T47D (cell line): ENCODE measurements around the gene YWHAE.
"Not testable (repeated sequence)": the region's sequence is repeated elsewhere in the genome, so short reads cannot be mapped to it uniquely, and the experiment has no call there.

Experiments used
- DNase-seq, 2 experiments: peaks; one replicate each; pipeline versions ENCODE4 v3.0.0 to v3.0.0-alpha.2; 2011 to 2012; ENCODE audit warnings: low read depth in 1 of 2, low spot score in 1 of 2
- JUND ChIP-seq: IDR thresholded peaks from 2 replicates; pipeline ENCODE4 v1.6.1; 2012; ENCODE audit warnings: low read depth
- in situ Hi-C: cut with HindIII; loops from 2 replicates; pipeline ENCODE4 v1.10.0; 2016; ENCODE audit warnings: low sequenced_read_pairs, low pct_unique_long_range_greater_than_20kb

YWHAE gene

GRCh38 chr17:1375615-1376014 lies 24.4 kb downstream of the YWHAE start:
- TF ChIP-seq JUND: no peak
- DNase-seq: no peak
- in situ Hi-C loops: no loop called here

DNA sequence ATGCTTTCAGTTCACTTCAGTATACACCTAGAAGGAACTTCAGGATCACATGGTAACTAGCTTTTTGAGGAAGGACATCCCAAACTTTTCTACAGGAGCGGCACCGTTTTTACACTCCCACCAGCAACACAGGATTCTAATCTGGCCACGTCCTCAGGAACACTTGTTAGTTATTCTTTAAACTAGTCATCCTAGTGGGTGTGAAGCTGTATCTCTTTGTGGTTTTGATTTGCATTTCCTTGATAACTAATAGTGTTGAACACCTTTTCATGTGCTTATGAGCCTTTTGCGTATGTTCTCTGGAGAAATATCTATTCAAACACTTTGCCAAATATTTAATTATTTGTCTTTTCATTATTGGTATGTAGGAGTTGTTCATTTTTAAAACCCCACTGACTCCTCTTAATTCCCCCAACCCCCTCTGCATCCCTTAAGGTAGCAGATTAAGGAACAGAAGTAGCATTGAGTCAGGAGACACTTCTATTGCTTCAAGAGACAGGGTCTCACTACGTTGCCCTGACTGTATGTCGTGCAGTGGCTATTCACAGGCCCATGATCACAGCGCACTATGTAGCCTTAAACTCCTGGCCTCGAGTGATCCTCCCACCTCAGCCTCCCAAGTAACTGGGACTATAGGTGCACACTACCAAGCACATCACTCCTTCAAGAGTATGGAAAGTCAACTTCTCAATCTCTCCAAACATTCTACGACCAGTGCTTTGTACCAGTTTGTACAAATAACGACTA lies 25.4 kb downstream of the YWHAE start:
- DNase-seq: no peak
- no peak for TF ChIP-seq JUND
- in situ Hi-C loops: no loop called here

DNA sequence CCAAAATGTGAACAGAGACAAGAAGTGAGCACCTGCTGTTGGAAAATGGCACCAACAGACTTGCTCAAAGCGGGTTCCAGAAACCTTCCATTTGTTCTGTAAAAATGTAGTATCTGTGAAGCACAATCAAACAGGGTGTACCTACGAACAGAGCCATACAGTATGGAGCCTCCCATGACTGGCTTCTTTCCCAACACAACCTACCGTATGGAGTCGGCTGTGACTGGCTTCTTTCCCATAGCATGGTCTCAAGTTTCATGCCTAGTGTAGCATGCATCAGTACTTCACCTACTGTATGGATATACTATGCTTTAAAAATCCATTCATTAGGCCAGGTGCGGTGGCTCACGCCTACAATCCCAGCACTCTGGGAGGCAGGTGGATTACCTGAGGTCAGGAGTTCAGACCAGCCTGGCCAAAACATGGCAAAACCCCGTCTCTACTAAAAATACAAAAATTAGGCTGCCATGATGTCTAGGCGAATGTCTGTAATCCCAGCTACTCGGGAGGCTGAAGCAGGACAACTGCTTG lies 26.2 kb downstream of the YWHAE start:
- in situ Hi-C loops: no loop called here
- no peak for DNase-seq
- TF ChIP-seq JUND: no peak

DNA sequence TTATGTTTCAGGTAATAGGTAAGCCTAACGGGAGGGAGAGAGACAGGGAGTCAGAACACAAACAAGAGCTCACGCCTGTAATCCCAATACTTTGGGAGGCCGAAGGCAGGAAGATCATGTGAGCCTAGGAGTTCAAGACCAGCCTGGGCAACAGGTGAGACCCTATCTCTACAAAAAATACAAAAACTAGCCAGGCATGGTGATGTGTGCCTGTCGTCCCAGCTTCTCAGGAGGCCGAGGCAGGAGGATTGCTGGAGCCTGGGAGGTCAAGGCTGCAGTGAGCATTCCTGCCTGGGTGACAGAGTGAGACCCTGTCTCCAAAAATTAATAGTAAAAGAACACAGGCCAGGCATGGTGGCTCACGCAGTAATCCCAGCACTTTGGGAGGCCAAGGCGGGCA lies 27.4 kb downstream of the YWHAE start:
- TF ChIP-seq JUND: no peak
- DNase-seq: no peak
- in situ Hi-C loops: no loop called here

GRCh38 chr17:1371893-1372590 lies 28.0 kb downstream of the YWHAE start:
- TF ChIP-seq JUND: no peak
- no peak for DNase-seq
- in situ Hi-C loops: no loop called here

- no peak for TF ChIP-seq JUND
- no peak for DNase-seq
- in situ Hi-C loops: no loop called here
Measured at GRCh38 chr17:1368588-1368987, 31.4 kb downstream of the YWHAE start.

DNA sequence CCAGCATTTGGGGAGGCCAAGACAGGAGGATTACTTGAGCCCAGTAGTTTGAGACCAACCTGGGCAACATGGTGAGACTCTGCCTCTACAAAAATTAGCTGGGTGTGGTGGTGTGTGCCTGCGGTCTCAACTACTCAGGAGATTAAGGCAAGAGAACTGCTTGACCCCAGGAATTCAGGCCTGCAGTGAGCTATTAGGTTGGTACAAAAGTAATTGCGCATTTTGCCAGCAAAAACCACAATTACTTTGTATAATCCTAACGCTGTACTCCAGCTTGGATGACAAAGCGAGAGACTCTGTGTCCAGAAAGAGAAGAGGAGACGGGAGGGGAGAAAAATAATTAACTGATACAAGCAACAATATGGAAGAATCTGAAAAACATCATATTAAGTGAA lies 32.7 kb downstream of the YWHAE start:
- no peak for TF ChIP-seq JUND
- in situ Hi-C loops: no loop called here
- DNase-seq: no peak

DNA sequence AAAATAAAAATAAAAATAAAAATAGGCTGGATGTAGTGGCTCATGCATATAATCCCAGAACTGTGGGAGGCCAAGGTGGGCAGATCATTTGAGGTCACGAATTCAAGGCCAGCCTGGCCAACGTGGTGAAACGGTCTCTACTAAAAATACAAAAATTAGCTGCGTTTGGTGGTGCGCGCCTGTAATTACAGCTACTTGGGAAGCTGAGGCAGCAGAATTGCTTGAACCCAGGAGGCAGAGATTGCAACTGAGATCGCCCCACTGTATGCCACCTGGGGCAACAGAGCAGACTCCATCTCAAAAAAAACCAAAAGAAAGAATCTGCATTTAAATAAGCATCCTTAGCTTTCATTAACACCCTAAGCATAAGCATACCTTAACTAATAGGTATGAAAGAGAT lies 33.8 kb downstream of the YWHAE start:
- DNase-seq: no peak
- TF ChIP-seq JUND: no peak
- in situ Hi-C loops: no loop called here

GRCh38 chr17:1365445-1366039 lies 34.5 kb downstream of the YWHAE start:
- in situ Hi-C loops: no loop called here
- no peak for TF ChIP-seq JUND
- peak; percentile 33 to 78 for DNase-seq

DNA sequence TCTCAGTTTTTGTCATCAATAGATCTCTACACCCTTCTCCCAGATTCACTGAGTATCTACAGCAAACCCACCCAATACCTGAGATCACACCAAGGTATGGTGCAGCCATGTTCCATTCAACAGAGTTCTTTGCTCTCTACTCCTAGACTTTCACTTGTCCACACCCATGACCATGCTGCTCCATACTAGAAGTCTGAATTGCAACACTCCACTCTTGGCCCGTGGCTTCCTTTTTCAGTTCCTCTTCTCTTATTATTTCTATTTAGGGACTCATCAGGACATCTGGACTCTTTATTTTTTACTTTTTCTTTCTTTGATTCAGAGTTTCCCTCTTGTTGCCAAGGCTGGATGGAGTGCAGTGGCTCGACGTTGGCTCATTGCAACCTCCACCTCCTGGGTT lies 37.1 kb downstream of the YWHAE start:
- no peak for DNase-seq
- in situ Hi-C loops: no loop called here
- TF ChIP-seq JUND: no peak

GRCh38 chr17:1362065-1362848 lies 37.8 kb downstream of the YWHAE start:
- TF ChIP-seq JUND: no peak
- in situ Hi-C loops: no loop called here
- DNase-seq: no peak

- in situ Hi-C loops: no loop called here
- DNase-seq: no peak
- no peak for TF ChIP-seq JUND
Measured at GRCh38 chr17:1360975-1361374, 39.0 kb downstream of the YWHAE start.

DNA sequence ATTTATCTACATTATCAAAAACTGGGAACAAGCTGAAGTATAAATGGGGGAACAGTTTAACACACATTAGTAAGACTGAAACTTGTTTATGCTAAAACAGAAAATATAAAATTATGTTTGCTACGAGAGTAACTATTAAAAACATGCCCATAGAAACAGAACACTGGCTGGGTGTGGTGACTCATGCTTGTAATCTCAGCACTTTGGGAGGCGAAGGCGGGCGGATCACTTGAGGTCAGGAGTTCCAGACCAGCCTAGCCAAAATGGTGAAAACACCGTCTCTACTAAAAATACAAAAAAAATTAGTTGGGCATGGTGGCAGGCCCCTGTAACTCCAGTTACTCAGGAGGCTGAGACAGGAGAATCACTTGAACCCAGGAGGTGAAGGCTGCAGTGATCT lies 39.7 kb downstream of the YWHAE start:
- in situ Hi-C loops, DNase-seq: not testable (repeated sequence)
